ENCODE measurements around the gene GSDME. TPM values are rescaled to one million over a fixed set of nuclear protein-coding genes. Genes with fewer than 3 reads are reported as not detected.
A peak's percentile ranks its signal among the peaks of the same experiment; 100 is the strongest.

GSDME gene
- total RNA-seq, 4 donors from 2014 or later, result 14.0 to 177 (median 135) TPM

GRCh38 chr7:24717694-24718320, 39.5 kb downstream of the GSDME start:
- no peak for DNase-seq
- no peaks in the 10 kb centered on the region for H3K9me3 ChIP-seq
- H3K4me3 ChIP-seq, result no peak overlapping the region
- H3K27ac ChIP-seq, result no peak overlapping the region
- H3K4me1 ChIP-seq, result peaks cover 0 to 9% (median 0%) of the 10 kb centered on the region in 4 donors
- no peak for TF ChIP-seq POLR2A (IDR thresholded peaks at IDR 0.05)
- TF ChIP-seq, protein P1, sequence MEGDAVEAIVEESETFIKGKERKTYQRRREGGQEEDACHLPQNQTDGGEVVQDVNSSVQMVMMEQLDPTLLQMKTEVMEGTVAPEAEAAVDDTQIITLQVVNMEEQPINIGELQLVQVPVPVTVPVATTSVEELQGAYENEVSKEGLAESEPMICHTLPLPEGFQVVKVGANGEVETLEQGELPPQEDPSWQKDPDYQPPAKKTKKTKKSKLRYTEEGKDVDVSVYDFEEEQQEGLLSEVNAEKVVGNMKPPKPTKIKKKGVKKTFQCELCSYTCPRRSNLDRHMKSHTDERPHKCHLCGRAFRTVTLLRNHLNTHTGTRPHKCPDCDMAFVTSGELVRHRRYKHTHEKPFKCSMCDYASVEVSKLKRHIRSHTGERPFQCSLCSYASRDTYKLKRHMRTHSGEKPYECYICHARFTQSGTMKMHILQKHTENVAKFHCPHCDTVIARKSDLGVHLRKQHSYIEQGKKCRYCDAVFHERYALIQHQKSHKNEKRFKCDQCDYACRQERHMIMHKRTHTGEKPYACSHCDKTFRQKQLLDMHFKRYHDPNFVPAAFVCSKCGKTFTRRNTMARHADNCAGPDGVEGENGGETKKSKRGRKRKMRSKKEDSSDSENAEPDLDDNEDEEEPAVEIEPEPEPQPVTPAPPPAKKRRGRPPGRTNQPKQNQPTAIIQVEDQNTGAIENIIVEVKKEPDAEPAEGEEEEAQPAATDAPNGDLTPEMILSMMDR (IDR thresholded peaks at IDR 0.05), result no peak
- no peaks in the 10 kb centered on the region for H3K27me3 ChIP-seq
- peaks cover 0 to 3% (median 0%) of the 10 kb centered on the region in 3 donors for H3K36me3 ChIP-seq

DNA sequence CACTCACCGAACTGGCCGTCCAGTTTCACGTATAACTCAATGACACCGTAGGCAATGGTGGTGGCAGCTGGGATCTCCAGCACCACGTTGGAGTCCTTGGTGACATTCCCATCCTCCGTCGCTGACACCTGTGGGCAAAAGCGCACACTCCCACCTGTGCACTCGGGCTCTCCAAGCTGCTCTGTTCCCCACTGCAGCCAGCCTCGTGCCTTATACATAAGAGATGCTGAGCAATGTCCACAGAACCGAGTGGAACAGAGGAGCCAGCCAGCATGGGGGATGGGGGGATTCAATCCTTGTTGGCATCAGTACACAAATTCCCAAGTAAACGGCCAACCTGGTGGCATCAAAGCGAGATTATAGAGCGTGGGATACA, 40.0 kb downstream of the GSDME start:
- peaks cover 0 to 9% (median 0%) of the 10 kb centered on the region in 4 donors for H3K4me1 ChIP-seq
- H3K4me3 ChIP-seq, result no peak overlapping the region
- no peak overlapping the region for H3K27ac ChIP-seq
- TF ChIP-seq, protein P1 (IDR thresholded peaks at IDR 0.05), result no peak
- TF ChIP-seq POLR2A (IDR thresholded peaks at IDR 0.05), result no peak
- H3K9me3 ChIP-seq, result no peaks in the 10 kb centered on the region
- H3K27me3 ChIP-seq, result no peaks in the 10 kb centered on the region
- H3K36me3 ChIP-seq, result peaks cover 0 to 3% (median 0%) of the 10 kb centered on the region in 3 donors
- DNase-seq, result no peak

DNA sequence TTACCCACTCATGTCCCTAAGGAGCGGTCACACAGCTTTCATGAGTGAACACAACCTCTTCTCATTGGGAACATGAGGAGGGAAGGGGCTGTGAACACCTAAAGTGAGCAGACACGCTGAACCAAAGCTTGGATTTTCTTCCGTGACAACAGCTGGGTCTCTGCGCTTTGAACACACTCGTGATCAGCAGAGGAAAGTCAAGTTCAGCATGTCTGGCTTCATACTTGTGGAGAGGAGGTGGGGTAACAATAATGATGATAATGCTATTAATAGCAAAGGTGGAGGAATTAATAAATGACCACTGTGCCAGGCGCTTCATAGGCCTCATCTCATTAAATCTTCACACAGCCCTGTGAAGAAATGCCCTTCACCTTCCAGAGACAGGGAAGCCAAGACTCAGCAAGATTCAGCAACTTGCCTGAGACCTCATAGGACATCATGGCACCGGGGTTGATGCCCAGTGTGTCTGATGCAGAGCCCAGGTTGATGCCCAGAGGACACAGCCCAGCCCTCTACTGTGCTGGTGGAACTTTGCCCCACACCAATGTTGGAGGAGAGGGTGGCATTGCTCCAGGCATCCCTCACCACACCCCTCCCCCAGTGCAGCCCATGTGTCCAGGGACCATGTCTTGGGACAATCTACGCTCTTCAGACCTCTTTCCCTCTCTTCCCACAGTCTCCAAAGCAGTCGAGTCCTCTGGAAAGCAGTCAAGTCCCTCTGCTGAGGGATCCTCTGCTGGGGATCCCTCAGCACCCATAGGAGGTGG, 40.6 kb downstream of the GSDME start:
- Histone ChIP-seq H3K4me3 (no peak overlapping the region), H3K27ac (no peak overlapping the region), H3K4me1 (peaks cover 0 to 9% (median 0%) of the 10 kb centered on the region in 4 donors), H3K27me3 (no peaks in the 10 kb centered on the region), H3K36me3 (peaks cover 0 to 3% (median 0%) of the 10 kb centered on the region in 3 donors), H3K9me3 (no peaks in the 10 kb centered on the region)
- no peak for DNase-seq
- TF ChIP-seq, protein P1 (IDR thresholded peaks at IDR 0.05), result no peak
- TF ChIP-seq POLR2A (IDR thresholded peaks at IDR 0.05), result no peak

- no peak for DNase-seq
- no peak overlapping the region for H3K4me3 ChIP-seq
- H3K27ac ChIP-seq, result no peak overlapping the region
- H3K4me1 ChIP-seq, result peaks cover 0 to 9% (median 0%) of the 10 kb centered on the region in 4 donors
- no peaks in the 10 kb centered on the region for H3K27me3 ChIP-seq
- H3K9me3 ChIP-seq, result no peaks in the 10 kb centered on the region
- peaks cover 0 to 3% (median 0%) of the 10 kb centered on the region in 3 donors for H3K36me3 ChIP-seq
- no peak for TF ChIP-seq POLR2A (IDR thresholded peaks at IDR 0.05)
- TF ChIP-seq, protein P1 (IDR thresholded peaks at IDR 0.05), result peak in 5 of 6 experiments; percentile 13 to 47 (median 29)
Measured at GRCh38 chr7:24715661-24716479, 41.4 kb downstream of the GSDME start.

DNA sequence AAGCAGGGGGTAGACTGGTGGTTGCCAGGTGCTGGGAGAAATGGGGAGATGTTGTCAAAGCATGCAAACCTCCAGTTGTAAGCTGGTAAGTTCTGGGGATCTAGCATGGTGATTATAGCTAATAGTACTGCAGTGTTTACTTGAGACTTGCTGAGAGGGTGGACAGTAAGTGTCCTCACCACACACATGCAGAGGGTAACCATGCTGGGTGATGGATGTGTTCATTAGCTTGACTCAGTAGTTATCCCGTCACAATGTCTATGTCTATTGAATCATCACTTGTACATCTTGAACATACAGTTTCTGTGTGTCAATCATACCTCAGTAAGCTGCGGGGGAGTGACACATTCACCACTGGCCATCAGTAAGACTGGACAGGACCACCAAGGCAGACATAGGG, 42.1 kb downstream of the GSDME start:
- no peaks in the 10 kb centered on the region for H3K9me3 ChIP-seq
- H3K27ac ChIP-seq, result no peak overlapping the region
- peaks cover 0 to 9% (median 0%) of the 10 kb centered on the region in 4 donors for H3K4me1 ChIP-seq
- peaks cover 0 to 3% (median 0%) of the 10 kb centered on the region in 3 donors for H3K36me3 ChIP-seq
- no peaks in the 10 kb centered on the region for H3K27me3 ChIP-seq
- no peak overlapping the region for H3K4me3 ChIP-seq
- no peak for TF ChIP-seq POLR2A (IDR thresholded peaks at IDR 0.05)
- TF ChIP-seq, protein P1 (IDR thresholded peaks at IDR 0.05), result no peak
- DNase-seq, result no peak

Data from Peyer's patch (tissue), 4 donors.